Effector memory CD4-positive, alpha-beta T cell (primary cell): ENCODE measurements around the gene KLHL17.
"Not testable (repeated sequence)": the region's sequence is repeated elsewhere in the genome, so short reads cannot be mapped to it uniquely, and the experiment has no call there.

Experiments
- DNase-seq, 3 donors: peaks; one replicate each; pipeline ENCODE4 v3.0.0-alpha.2; 2020
- H3K27ac ChIP-seq: 2 replicates; pipeline ENCODE4 v1.7.0; 2013; ENCODE audit warnings: mild to moderate bottlenecking, low read length, moderate library complexity; ENCODE audit not compliant: insufficient read depth, poor library complexity, severe bottlenecking
- H3K27me3 ChIP-seq: replicated peaks from 2 replicates; pipeline ENCODE4 v1.7.0; 2013; ENCODE audit warnings: mild to moderate bottlenecking, low read length; ENCODE audit not compliant: insufficient read depth, control insufficient read depth, poor library complexity, severe bottlenecking
- H3K36me3 ChIP-seq: 2 replicates; pipeline ENCODE4 v1.7.0; 2013; ENCODE audit warnings: mild to moderate bottlenecking, low read length, moderate library complexity; ENCODE audit not compliant: control insufficient read depth, insufficient read depth
- H3K4me1 ChIP-seq: 2 replicates; pipeline ENCODE4 v1.7.0; 2013; ENCODE audit warnings: low read length, mild to moderate bottlenecking; ENCODE audit not compliant: control insufficient read depth, insufficient read depth, poor library complexity, severe bottlenecking
- H3K4me3 ChIP-seq: 2 replicates; pipeline ENCODE4 v1.7.0; 2013; ENCODE audit warnings: low read length, low read depth, mild to moderate bottlenecking; ENCODE audit not compliant: insufficient read depth, poor library complexity, severe bottlenecking
- H3K9me3 ChIP-seq: 2 replicates; pipeline ENCODE4 v1.7.0; 2013; ENCODE audit warnings: mild to moderate bottlenecking, low read length, moderate library complexity; ENCODE audit not compliant: control insufficient read depth

The KLHL17 gene

DNA sequence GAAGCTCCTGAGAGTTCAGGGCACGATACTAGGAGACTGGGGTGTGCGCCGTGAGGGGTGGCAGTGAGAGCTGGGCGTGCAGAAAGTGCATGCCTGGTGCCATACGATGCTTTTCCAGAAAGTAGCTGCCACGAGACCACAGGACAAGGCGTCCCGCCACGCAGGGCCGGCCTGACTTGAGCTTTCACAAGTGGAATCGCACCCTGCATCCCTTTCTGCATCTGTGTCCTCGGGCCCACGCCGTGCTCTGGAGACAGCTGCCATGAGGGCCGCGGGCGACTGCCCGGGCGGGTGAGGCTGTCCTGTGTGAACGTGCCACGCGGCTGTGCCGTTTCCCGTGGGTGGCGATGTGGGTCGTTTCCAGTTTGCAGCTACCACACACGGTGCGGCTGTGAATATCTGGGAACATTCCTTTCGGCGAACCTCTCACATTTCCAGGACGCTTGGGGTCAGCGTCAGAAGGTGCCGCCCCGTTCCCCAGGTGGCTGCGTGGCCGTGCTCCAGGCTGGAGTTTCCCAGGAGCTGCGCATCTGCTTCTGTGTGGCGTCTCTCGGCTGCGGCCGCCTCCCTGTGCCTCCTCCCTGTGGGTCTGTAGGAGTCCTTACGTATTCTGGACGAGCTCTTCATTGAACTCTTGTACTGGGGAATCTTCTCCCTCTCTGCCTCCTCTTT lies 22.5 kb downstream of the KLHL17 start:
- no peaks in the 10 kb centered on the region for H3K4me1 ChIP-seq
- no peaks in the 10 kb centered on the region for H3K36me3 ChIP-seq
- H3K9me3 ChIP-seq, result no peaks in the 10 kb centered on the region
- no peak overlapping the region for H3K4me3 ChIP-seq
- no peak overlapping the region for H3K27ac ChIP-seq
- DNase-seq, result no peak
- no peaks in the 10 kb centered on the region for H3K27me3 ChIP-seq

DNA sequence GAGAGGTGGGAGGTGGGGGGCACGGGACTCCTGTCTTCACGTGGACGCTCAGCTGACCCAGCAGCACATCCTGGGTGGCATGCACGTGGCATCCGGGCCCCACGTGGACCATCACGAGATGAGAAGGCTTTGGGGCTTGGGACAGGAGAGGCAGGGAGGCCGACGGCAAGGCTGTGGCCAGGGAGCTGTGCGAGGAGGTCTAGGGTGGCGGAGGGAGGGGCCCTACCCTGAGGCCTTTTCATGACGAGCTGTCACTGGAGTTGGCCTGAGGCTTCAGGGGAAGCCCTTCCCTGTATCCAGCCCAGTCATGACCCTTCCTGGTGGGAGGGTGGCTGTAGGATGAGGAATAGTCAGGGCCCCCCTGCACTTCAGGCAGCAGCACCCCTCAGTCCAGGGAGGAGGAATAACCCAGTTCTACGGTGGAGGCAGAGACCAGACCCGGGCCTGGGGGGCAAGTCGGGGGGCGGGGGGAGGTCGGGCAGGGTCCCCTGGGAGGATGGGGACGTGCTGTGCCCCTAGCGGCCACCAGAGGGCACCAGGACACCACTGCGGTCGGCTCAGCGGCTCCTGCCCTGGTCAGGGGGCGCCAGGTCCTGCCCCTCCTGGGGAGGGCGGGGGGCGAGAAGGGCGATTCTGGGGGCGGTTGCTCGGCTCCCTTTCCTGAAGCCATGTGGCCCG lies 23.6 kb downstream of the KLHL17 start:
- DNase-seq, result peak; percentile 25 to 41 (median 35)
- H3K4me3 ChIP-seq, result no peak overlapping the region
- no peaks in the 10 kb centered on the region for H3K27me3 ChIP-seq

DNA sequence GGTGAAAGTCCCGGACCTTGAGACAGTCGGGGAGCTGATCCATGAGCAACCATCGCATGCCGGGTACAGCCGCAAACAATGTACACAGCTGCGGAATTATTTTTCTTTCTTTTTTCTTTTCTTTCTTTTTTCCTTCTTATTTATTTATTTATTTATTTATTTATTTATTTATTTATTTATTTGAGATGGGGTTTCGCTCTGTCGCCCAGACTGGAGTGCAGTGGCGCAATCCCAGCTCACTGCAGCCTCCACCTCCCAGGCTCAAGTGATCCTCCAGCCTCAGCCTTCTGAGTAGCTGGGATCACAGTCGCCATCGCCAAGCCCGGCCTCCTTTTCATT lies 24.1 kb downstream of the KLHL17 start:
- Histone ChIP-seq H3K36me3 (no peaks in the 10 kb centered on the region), H3K27me3 (no peaks in the 10 kb centered on the region), H3K9me3 (no peaks in the 10 kb centered on the region), H3K4me3 (no peak overlapping the region), H3K4me1 (no peaks in the 10 kb centered on the region), H3K27ac (no peak overlapping the region)
- no peak for DNase-seq

More for the DNA sequence above, 23.6 kb downstream of the KLHL17 start:
- Histone ChIP-seq H3K27ac (no peak overlapping the region), H3K9me3 (no peaks in the 10 kb centered on the region), H3K4me1 (no peaks in the 10 kb centered on the region), H3K36me3 (no peaks in the 10 kb centered on the region)

DNA sequence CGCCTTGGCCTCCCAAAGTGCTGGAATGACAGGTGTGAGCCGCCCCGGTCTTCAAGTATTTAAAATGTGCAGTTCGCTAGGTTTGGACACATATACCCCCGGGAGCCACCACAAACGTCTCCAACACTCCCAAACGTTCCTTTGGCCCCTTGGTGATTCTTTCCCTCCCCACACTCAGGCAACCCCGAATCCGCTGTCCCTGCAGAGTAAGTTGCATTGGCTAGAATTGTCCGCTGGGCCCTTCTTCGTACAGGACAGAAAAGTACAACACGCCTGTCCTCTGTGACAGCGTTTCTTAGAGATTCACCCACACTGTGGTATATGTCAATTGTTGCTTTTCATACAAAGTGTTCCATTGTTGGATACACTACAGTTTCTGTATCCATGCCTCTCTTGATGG lies 24.7 kb downstream of the KLHL17 start:
- DNase-seq, result no peak
- H3K27me3 ChIP-seq, result no peaks in the 10 kb centered on the region
- no peaks in the 10 kb centered on the region for H3K4me1 ChIP-seq

DNA sequence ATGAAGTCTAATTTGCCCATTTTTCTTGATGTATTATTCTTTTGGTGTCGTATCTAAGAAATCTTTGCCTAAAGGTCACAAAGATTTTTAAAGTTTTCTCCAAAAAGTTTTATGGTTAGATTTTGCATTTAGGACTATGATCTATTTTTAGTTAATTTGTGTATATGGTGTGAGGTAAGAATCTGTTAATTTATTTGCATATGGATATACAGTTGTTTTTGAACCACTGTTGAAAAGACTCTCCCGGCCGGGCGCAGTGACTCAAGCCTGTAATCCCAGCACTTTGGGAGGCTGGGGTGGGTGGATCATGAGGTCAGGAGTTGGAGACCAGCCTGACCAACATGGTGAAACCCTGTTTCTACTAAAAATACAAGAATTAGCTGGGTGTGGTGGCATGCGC lies 27.7 kb downstream of the KLHL17 start:
- not testable (repeated sequence) for H3K27me3 ChIP-seq, H3K4me3 ChIP-seq, DNase-seq, H3K36me3 ChIP-seq, H3K9me3 ChIP-seq, H3K4me1 ChIP-seq, H3K27ac ChIP-seq

More for the DNA sequence above, 24.7 kb downstream of the KLHL17 start:
- Histone ChIP-seq H3K4me3 (no peak overlapping the region), H3K9me3 (no peaks in the 10 kb centered on the region), H3K27ac (no peak overlapping the region), H3K36me3 (no peaks in the 10 kb centered on the region)

DNA sequence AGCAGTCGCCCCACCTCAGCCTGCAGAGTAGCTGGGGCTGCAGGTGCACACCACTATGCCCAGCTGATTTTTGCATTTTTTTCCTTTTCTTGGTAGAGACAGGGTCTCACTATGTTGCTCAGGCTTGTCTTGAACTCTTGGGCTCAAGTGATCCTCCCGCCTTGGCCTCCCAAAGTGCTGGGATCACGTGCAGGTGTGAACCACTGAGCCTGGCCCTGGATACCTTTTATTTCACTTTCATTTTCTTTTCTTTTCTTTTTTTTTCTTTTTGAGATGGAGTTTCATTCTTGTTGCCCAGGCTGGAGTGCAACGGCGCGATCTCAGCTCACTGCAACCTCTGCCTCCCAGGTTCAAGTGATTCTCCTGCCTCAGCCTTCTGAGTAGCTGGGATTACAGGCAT lies 30.9 kb downstream of the KLHL17 start:
- H3K4me1 ChIP-seq, H3K4me3 ChIP-seq, DNase-seq, H3K36me3 ChIP-seq, H3K9me3 ChIP-seq, H3K27ac ChIP-seq, H3K27me3 ChIP-seq: not testable (repeated sequence)

DNA sequence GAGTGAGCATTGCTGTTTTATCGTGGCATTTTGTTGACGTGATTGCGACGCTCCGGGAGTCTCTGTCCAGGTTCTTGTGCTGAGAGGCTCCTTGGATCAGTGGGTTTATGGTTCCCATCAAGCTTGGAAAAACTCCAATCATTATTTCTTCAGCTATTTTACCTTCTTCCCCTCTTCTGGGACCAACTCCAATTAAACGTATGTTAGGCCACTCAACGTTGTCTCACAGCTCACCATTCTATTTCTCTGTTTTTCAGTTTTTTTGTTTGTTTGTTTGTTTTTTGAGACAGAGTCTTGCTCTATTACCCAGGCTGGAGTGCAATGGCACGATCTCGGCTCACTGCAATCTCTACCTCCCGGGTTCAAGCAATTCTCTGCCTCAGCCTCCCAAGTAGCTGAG lies 31.5 kb downstream of the KLHL17 start:
- Histone ChIP-seq H3K9me3 (no peaks in the 10 kb centered on the region), H3K36me3 (no peaks in the 10 kb centered on the region), H3K4me1 (peaks cover 3% of the 10 kb centered on the region), H3K27me3 (peaks cover 4% of the 10 kb centered on the region), H3K4me3 (no peak overlapping the region), H3K27ac (no peak overlapping the region)
- no peak for DNase-seq

DNA sequence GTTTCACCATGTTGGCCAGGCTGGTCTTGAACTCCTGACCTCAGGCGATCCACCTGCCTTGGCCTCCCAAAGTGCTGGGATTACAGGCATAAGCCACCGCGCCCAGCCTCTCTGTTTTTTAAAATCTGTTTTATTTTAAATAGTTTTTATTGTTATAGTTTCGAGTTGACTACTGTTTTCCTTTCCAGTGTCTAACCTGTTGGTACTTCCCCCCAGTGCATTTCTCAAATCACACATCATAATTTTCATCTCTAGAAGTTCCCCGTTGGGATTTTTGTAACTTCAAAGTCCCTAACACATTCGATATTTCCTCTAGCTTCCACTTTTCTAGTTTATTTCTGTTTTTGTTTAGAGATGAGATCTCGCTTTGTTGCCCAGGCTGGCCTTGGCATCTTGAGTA lies 32.0 kb downstream of the KLHL17 start:
- H3K4me3 ChIP-seq, result no peak overlapping the region
- H3K27me3 ChIP-seq, result peaks cover 8% of the 10 kb centered on the region
- H3K4me1 ChIP-seq, result peaks cover 8% of the 10 kb centered on the region
- no peak for DNase-seq
- no peak overlapping the region for H3K27ac ChIP-seq
- H3K9me3 ChIP-seq, result no peaks in the 10 kb centered on the region
- no peaks in the 10 kb centered on the region for H3K36me3 ChIP-seq

DNA sequence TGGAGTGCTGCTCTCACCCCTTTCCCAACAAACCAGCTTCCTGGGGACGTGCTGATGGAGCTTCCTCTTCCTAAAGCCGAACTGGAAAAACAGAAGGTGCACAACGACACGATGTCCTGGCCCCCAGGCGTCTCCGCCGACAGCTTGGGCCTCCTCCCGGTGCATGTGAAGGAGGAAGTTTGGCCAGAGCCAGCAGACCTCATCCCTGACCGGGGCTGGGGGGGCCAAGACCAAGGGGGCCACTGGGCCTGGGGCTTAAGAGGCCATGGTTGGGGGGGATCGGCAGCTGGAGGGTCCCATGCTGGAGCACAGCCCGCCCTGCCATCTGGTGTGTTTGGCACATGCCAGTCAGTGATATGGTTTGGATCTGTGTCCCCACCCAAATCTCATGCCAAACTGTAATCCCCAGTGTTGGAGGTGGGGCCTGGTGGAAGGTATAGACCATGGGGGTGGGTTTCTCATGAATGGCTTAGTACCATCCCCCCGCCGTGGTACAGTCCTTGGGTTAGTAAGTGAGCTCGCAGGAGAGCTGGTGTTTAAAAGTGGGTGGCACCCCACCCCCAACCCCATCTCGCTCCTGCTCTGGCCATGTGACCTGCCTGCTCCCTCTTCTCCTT lies 33.1 kb downstream of the KLHL17 start:
- no peak for DNase-seq
- H3K4me3 ChIP-seq, result no peak overlapping the region
- peaks cover 19% of the 10 kb centered on the region for H3K27me3 ChIP-seq
- H3K9me3 ChIP-seq, result no peaks in the 10 kb centered on the region
- no peak overlapping the region for H3K27ac ChIP-seq
- no peaks in the 10 kb centered on the region for H3K36me3 ChIP-seq
- H3K4me1 ChIP-seq, result peaks cover 11% of the 10 kb centered on the region

DNA sequence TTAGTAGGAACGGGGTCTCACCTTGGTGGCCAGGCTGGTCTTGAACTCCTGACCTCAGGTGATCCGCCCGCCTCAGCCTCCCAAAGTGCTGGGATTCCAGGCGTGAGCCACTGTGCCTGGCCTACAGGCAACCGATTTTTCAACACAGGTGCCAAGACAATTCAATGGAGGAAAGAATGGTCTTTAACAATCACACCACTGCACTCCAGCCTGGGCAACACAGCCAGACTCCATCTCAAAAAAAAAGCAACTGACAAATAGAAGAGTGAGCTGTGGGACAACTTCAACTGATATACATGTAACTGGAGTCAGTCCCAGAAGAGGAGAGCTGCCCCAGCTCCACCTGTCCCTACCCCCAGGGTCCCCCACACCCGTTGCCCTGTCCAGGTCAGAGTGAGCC lies 34.2 kb downstream of the KLHL17 start:
- H3K4me1 ChIP-seq, result peaks cover 20% of the 10 kb centered on the region
- H3K9me3 ChIP-seq, result not testable (repeated sequence)
- H3K27me3 ChIP-seq, result peaks cover 29% of the 10 kb centered on the region

More for the DNA sequence above, 34.2 kb downstream of the KLHL17 start:
- H3K36me3 ChIP-seq, H3K27ac ChIP-seq, H3K4me3 ChIP-seq, DNase-seq: not testable (repeated sequence)
